Measurements from ENCODE around the gene CPNE5. TPM values are rescaled to one million over a fixed set of nuclear protein-coding genes. Genes with fewer than 3 reads are reported as not detected.

The CPNE5 gene
- polyA plus RNA-seq, 1 donor (not counting 4 experiments of a cell fraction or from before 2014, with no cell fraction given), result 0.05 TPM

- no peaks in the 10 kb centered on the region for H3K9me3 ChIP-seq (ENCODE audit: control insufficient read depth, low read depth, low read length)
- no peaks in the 10 kb centered on the region for H3K27me3 ChIP-seq (ENCODE audit: control insufficient read depth, extremely low read depth, insufficient read depth, low read length)
- dilution Hi-C loops (cut with MboI; ENCODE audit: extremely low pct_ligation_motif_present, low sequenced_read_pairs), result no loop called here
- H3K9ac ChIP-seq (ENCODE audit: control insufficient read depth, extremely low read depth, insufficient read depth, low read length), result no peak overlapping the region
- H3K4me1 ChIP-seq (ENCODE audit: control insufficient read depth, extremely low read depth, insufficient read depth, low read length), result peaks cover 25% of the 10 kb centered on the region
- TF ChIP-seq EZH2 (IDR thresholded peaks at IDR 0.05; ENCODE audit: low read length) (no peak), CTCF (optimal IDR thresholded peaks at IDR 0.05 in 1 of 3, IDR thresholded peaks at IDR 0.05 in 1 of 3, conservative IDR thresholded peaks at IDR 0.05 in 1 of 3; ENCODE audit: extremely low read depth in 1 of 3, insufficient read depth in 2 of 3, low read length in 3 of 3) (no peak)
- H2AFZ ChIP-seq (ENCODE audit: control insufficient read depth, low read length), result no peak overlapping the region
- H3K36me3 ChIP-seq (ENCODE audit: control insufficient read depth in 2 of 2, extremely low read depth in 1 of 2, insufficient read depth in 2 of 2, low read length in 2 of 2), result peaks cover 7 to 16% of the 10 kb centered on the region in 2 experiments
- DNase-seq (ENCODE audit: low read depth, low spot score) (no peak), FAIRE-seq (no peak)
- H3K79me2 ChIP-seq (ENCODE audit: control insufficient read depth, insufficient read depth, low read length), result peaks cover 5% of the 10 kb centered on the region
- H3K4me3 ChIP-seq (ENCODE audit: control insufficient read depth in 2 of 3, extremely low read depth in 1 of 3, insufficient read depth in 2 of 3, low read depth in 1 of 3, low read length in 3 of 3), result no peak overlapping the region
- H4K20me1 ChIP-seq (ENCODE audit: control insufficient read depth, extremely low read depth, insufficient read depth, low read length), result no peaks in the 10 kb centered on the region
- no peak overlapping the region for H3K4me2 ChIP-seq (ENCODE audit: control insufficient read depth, extremely low read depth, insufficient read depth, low read depth, low read length)
- H3K9me1 ChIP-seq (ENCODE audit: control insufficient read depth, extremely low read depth, insufficient read depth, low read length), result no peaks in the 10 kb centered on the region
- H3K27ac ChIP-seq (ENCODE audit: control insufficient read depth, insufficient read depth, low read length), result no peak overlapping the region
Observed at GRCh38 chr6:36853325-36853724, 14.1 kb upstream of the CPNE5 start.

- TF ChIP-seq EZH2 (IDR thresholded peaks at IDR 0.05; ENCODE audit: low read length), result no peak
- TF ChIP-seq CTCF (optimal IDR thresholded peaks at IDR 0.05 in 1 of 3, IDR thresholded peaks at IDR 0.05 in 1 of 3, conservative IDR thresholded peaks at IDR 0.05 in 1 of 3; ENCODE audit: extremely low read depth in 1 of 3, insufficient read depth in 2 of 3, low read length in 3 of 3), result peak in 1 of 3 experiments; percentile 16
- Histone ChIP-seq H3K4me3 (ENCODE audit: control insufficient read depth in 2 of 3, extremely low read depth in 1 of 3, insufficient read depth in 2 of 3, low read depth in 1 of 3, low read length in 3 of 3) (no peak overlapping the region), H3K79me2 (ENCODE audit: control insufficient read depth, insufficient read depth, low read length) (peaks cover 2% of the 10 kb centered on the region), H3K9ac (ENCODE audit: control insufficient read depth, extremely low read depth, insufficient read depth, low read length) (no peak overlapping the region), H3K27ac (ENCODE audit: control insufficient read depth, insufficient read depth, low read length) (no peak overlapping the region), H3K27me3 (ENCODE audit: control insufficient read depth, extremely low read depth, insufficient read depth, low read length) (no peaks in the 10 kb centered on the region), H3K9me1 (ENCODE audit: control insufficient read depth, extremely low read depth, insufficient read depth, low read length) (no peaks in the 10 kb centered on the region), H4K20me1 (ENCODE audit: control insufficient read depth, extremely low read depth, insufficient read depth, low read length) (no peaks in the 10 kb centered on the region), H2AFZ (ENCODE audit: control insufficient read depth, low read length) (no peak overlapping the region), H3K36me3 (ENCODE audit: control insufficient read depth in 2 of 2, extremely low read depth in 1 of 2, insufficient read depth in 2 of 2, low read length in 2 of 2) (peaks cover 7 to 14% of the 10 kb centered on the region in 2 experiments), H3K9me3 (ENCODE audit: control insufficient read depth, low read depth, low read length) (no peaks in the 10 kb centered on the region), H3K4me1 (ENCODE audit: control insufficient read depth, extremely low read depth, insufficient read depth, low read length) (peaks cover 27% of the 10 kb centered on the region), H3K4me2 (ENCODE audit: control insufficient read depth, extremely low read depth, insufficient read depth, low read depth, low read length) (peak overlapping the region; percentile 1)
- dilution Hi-C loops (cut with MboI; ENCODE audit: extremely low pct_ligation_motif_present, low sequenced_read_pairs), result no loop called here
- DNase-seq (ENCODE audit: low read depth, low spot score), result no peak
- no peak for FAIRE-seq
Observed at GRCh38 chr6:36852481-36853147, 13.4 kb upstream of the CPNE5 start.

All from keratinocyte (primary cell).